Mucosa of descending colon (tissue), 3 donors: Measurements from ENCODE around the gene RSPH4A. TPM values are rescaled to one million over a fixed set of nuclear protein-coding genes. Genes with fewer than 3 reads are reported as not detected.

Experiments
- ATAC-seq: fragments of 200-7000 bp; cut with Tn5 transposase; one replicate; pipeline ENCODE4 v1.9.1; 2020; ENCODE audit warnings: mild to moderate bottlenecking, moderate library complexity
- DNase-seq, 3 donors: peaks; one replicate each; pipeline ENCODE4 v3.0.0-alpha.2; 2020
- H3K36me3 ChIP-seq: fragments of 200-600 bp; one replicate; pipeline ENCODE4 v1.8.0; 2021; ENCODE audit warnings: low read depth, mild to moderate bottlenecking
- H3K4me1 ChIP-seq: fragments of 200-600 bp; one replicate; pipeline ENCODE4 v1.8.0; 2021; ENCODE audit warnings: low read depth, mild to moderate bottlenecking
- H3K4me3 ChIP-seq: fragments of 200-600 bp; one replicate; pipeline ENCODE4 v1.8.0; 2021; ENCODE audit warnings: mild to moderate bottlenecking
- H3K9me3 ChIP-seq: fragments of 200-600 bp; one replicate; pipeline ENCODE4 v1.8.0; 2021; ENCODE audit warnings: mild to moderate bottlenecking
- intact Hi-C, 2 donors: fragments of 100-400 bp; cut with DNase I in 1 of 2; cut with micrococcal nuclease in 1 of 2; formaldehyde crosslinking; loops; one replicate each; pipeline versions ENCODE4 v1.11.0 to v1.11.1; 2022; cut with DNase I, micrococcal nuclease
- total RNA-seq, 3 donors: library from RNA; stranded (reverse); fragmentation: NEBNext Ultra II Directional in 2 of 3; extraction: Animal tissue kit (Norgen Biotek cat#: 25700) in 2 of 3; gene quantifications; one replicate each; pipeline versions ENCODE4 v1.2.1 to v1.2.4, GENCODE V29; 2021 to 2023
- TF ChIP-seq, protein P1 (sequence below): fragments of 200-600 bp; IDR thresholded peaks from one replicate; pipeline ENCODE4 v1.8.0; 2022; ENCODE audit warnings: antibody characterized with exemption, mild to moderate bottlenecking
- donor health status: DM: no; HTN: no; CAD: no; lungs with moderate emphysema.
- donor health status: DM: no; HTN: no; CAD: no.
- donor health status: DM: no; HTN: yes; CAD: no.

The RSPH4A gene
- total RNA-seq, 3 donors from 2014 or later: 0.14 to 0.35 (median 0.19) TPM

DNA sequence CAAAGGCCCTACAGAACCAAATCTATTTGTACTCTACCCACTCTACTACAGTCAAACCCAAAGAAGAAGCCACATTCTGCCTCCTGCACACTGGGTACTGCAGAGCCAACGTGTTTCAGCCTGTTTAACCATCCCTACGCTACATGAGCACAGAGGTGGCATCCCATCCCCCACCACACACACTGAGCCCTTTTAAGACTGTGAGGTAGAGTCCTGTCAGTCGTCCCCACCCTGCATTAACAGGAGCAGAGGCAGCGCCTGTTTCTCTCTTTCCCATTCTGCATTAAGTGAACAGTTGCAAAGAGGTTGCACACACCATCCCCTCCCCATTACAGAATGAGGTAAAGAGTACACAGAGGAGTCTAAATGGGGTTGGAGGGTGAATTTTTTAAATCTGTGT lies 5.2 kb upstream of the RSPH4A start:
- ATAC-seq: no peak
- intact Hi-C loops: no loop called here
- Histone ChIP-seq H3K4me1 (peaks cover 1% of the 10 kb centered on the region), H3K9me3 (no peaks in the 10 kb centered on the region), H3K4me3 (no peak overlapping the region), H3K36me3 (no peaks in the 10 kb centered on the region)
- TF ChIP-seq, protein P1, sequence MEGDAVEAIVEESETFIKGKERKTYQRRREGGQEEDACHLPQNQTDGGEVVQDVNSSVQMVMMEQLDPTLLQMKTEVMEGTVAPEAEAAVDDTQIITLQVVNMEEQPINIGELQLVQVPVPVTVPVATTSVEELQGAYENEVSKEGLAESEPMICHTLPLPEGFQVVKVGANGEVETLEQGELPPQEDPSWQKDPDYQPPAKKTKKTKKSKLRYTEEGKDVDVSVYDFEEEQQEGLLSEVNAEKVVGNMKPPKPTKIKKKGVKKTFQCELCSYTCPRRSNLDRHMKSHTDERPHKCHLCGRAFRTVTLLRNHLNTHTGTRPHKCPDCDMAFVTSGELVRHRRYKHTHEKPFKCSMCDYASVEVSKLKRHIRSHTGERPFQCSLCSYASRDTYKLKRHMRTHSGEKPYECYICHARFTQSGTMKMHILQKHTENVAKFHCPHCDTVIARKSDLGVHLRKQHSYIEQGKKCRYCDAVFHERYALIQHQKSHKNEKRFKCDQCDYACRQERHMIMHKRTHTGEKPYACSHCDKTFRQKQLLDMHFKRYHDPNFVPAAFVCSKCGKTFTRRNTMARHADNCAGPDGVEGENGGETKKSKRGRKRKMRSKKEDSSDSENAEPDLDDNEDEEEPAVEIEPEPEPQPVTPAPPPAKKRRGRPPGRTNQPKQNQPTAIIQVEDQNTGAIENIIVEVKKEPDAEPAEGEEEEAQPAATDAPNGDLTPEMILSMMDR: no peak
- no peak for DNase-seq

DNA sequence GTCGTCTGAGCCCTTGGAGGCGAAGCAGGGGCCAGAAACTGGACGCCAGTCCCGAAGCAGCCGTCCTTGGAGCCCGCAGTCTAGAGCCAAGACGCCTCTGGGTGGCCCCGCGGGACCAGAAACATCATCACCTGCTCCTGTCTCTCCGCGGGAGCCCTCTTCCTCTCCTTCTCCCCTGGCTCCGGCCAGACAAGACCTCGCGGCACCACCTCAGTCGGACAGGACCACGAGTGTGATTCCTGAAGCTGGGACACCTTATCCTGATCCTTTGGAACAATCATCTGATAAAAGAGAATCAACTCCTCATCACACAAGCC lies 416 bp downstream of the RSPH4A start:
- H3K4me1 ChIP-seq: peaks cover 5% of the 10 kb centered on the region
- peak; percentile 47 for ATAC-seq
- intact Hi-C loops: no loop called here
- DNase-seq: peak in 2 of 3 donors; percentile 10 to 25
- no peak overlapping the region for H3K4me3 ChIP-seq
- no peaks in the 10 kb centered on the region for H3K9me3 ChIP-seq
- TF ChIP-seq, protein P1: no peak
- H3K36me3 ChIP-seq: no peaks in the 10 kb centered on the region

DNA sequence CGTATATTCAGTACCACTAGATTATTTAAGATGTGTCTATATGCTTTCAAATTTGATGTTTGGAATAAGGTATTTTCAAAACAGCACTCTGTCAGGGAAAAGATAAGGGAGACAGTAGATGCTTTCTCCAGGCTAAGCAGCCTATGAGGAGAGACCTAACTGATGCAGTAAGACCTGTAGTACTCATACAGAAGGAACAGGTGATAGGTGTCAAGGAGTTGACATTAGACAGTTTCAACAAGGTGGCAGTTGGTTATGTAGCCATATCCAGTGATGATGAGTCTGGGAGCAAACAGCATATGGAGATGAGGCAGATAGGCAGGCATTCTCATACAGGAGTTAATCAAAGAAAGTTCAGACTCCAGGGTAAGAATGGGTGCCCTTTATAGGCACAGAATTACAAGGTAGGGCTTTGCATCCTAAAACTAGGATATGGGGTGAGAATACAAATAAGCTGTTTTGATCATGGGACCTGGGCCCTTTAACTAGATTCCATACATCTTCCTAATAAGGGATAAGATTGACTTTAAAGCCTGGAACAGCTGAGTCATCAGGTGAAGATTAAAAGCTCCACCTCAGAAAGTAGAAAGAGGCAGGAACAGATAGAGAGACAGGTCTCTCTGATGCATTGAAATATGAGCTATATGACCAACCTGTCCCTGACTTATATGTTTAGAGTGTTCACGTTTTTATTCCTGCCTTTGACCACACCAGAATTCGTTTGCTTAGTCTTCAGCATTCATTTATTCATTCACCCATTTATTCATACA lies 7.9 kb downstream of the RSPH4A start:
- ATAC-seq (no peak), DNase-seq (no peak)
- no peaks in the 10 kb centered on the region for H3K4me1 ChIP-seq
- no peak overlapping the region for H3K4me3 ChIP-seq
- intact Hi-C loops: no loop called here
- TF ChIP-seq, protein P1: no peak
- H3K9me3 ChIP-seq: no peaks in the 10 kb centered on the region
- no peaks in the 10 kb centered on the region for H3K36me3 ChIP-seq

DNA sequence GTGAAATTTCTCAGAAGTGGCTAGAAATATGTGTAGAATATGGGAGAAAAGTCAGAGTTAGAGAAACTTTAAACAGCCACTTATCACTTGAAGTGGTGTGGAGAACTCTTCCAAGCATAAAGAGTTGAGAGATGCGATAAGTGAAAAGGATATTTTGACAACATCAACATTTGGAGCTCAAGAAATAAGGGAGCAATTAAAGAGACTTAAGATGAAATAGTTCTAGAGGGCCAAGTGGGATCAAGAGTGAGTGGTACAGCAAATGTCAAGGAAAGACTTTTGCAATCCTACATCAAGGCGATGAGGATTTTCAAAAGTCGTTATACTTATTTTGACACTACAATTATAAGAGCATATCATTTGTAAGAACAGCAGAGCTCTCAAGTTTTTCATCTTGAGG lies 9.6 kb downstream of the RSPH4A start:
- TF ChIP-seq, protein P1: no peak
- no peak for ATAC-seq
- H3K4me3 ChIP-seq: no peak overlapping the region
- intact Hi-C loops: no loop called here
- H3K36me3 ChIP-seq: no peaks in the 10 kb centered on the region
- no peaks in the 10 kb centered on the region for H3K9me3 ChIP-seq
- no peaks in the 10 kb centered on the region for H3K4me1 ChIP-seq
- no peak for DNase-seq

DNA sequence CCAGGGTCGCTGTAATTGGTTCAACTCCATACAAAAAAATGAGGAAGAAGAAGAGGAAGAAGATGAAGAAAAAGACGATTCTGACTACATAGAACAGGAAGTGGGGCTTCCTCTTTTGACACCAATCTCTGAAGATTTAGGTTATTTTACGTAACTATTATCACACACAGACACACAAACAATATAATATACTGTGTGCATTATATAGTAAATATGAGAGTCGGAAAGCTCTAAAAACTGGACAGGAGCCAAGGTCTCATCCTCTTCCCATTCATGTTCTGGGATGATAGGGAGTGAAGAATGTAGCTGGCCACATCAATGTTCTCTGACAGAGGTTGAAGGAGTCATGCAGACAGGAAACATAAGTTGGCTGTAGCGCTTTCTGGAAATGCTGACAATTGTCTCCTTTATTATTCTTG lies 13.3 kb downstream of the RSPH4A start:
- no peak for ATAC-seq

More for the DNA sequence above, 13.3 kb downstream of the RSPH4A start:
- Histone ChIP-seq H3K4me1 (no peaks in the 10 kb centered on the region), H3K4me3 (no peak overlapping the region), H3K9me3 (no peaks in the 10 kb centered on the region), H3K36me3 (no peaks in the 10 kb centered on the region)
- DNase-seq: no peak
- intact Hi-C loops: no loop called here
- TF ChIP-seq, protein P1: no peak
